Right lobe of liver (tissue), 4 donors: Measurements from ENCODE around the gene THAP8.

Experiments used
- POLR2A ChIP-seq: fragments of 450-650 bp; IDR thresholded peaks from one replicate; pipeline ENCODE4 v1.6.1; 2017; ENCODE audit warnings: antibody characterized with exemption, mild to moderate bottlenecking
- TF ChIP-seq, protein P1 (sequence below), 4 donors: fragments of 200-600 bp in 3 of 4; fragments of 450-650 bp in 1 of 4; IDR thresholded peaks; one replicate each; pipeline versions ENCODE4 v1.5.1 to v1.8.0; 2016 to 2022; ENCODE audit warnings: antibody characterized with exemption in 4 of 4, mild to moderate bottlenecking in 2 of 4
- donor health status: DM: no; HTN: no; CAD: no.
- donor health status: DM: no; HTN: no; CAD: no.
- donor health status: DM: no; HTN: yes; CAD: no.

DNA sequence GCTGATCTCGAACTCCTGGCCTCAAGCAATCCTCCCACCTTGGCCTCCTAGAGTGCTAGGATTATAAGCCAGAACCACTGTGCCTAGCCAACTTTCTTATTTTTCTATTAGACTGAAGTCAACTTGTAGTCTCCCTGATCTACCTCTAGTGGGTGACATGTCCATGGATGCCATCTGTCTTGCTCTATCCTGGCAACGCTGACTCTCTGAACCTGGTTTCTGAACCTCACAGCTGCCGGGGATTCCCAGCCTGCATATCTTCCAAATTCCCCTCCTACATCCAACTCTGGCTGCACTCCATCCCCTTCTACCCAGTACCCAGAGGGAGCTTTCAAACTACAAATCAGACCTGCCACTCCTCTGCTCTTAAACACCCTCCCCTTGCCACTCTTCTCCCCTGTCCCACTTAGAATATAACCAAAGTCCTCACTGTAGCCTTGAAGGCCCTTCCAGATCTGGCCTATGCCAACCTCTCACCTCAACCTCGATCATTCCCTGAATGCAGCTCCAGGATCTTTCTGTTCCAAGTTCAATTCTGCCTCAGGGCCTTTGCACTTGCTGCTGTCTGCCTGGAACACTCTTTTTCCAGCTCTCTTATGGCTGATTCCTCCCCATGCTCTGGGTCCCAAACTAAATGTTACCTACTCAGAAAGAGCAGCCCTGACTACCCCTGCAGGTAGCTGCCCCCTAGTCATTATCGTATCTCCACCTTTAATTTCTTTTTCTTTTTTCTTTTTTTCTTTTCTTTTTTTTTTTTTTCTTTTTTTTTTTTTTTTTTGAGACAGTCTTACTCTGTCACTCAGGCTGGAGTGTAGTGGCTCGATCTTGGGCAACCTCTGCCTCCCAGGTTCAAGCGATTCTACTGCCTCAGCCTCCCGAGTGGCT is 23.6 kb downstream of the THAP8 start:
- TF ChIP-seq, protein P1, sequence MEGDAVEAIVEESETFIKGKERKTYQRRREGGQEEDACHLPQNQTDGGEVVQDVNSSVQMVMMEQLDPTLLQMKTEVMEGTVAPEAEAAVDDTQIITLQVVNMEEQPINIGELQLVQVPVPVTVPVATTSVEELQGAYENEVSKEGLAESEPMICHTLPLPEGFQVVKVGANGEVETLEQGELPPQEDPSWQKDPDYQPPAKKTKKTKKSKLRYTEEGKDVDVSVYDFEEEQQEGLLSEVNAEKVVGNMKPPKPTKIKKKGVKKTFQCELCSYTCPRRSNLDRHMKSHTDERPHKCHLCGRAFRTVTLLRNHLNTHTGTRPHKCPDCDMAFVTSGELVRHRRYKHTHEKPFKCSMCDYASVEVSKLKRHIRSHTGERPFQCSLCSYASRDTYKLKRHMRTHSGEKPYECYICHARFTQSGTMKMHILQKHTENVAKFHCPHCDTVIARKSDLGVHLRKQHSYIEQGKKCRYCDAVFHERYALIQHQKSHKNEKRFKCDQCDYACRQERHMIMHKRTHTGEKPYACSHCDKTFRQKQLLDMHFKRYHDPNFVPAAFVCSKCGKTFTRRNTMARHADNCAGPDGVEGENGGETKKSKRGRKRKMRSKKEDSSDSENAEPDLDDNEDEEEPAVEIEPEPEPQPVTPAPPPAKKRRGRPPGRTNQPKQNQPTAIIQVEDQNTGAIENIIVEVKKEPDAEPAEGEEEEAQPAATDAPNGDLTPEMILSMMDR (IDR thresholded peaks at IDR 0.05): peak in 3 of 4 donors; percentile 29 to 31 (median 30)
- TF ChIP-seq POLR2A: no peak
